ENCODE results near the gene PAX8.

PAX8 gene

DNA sequence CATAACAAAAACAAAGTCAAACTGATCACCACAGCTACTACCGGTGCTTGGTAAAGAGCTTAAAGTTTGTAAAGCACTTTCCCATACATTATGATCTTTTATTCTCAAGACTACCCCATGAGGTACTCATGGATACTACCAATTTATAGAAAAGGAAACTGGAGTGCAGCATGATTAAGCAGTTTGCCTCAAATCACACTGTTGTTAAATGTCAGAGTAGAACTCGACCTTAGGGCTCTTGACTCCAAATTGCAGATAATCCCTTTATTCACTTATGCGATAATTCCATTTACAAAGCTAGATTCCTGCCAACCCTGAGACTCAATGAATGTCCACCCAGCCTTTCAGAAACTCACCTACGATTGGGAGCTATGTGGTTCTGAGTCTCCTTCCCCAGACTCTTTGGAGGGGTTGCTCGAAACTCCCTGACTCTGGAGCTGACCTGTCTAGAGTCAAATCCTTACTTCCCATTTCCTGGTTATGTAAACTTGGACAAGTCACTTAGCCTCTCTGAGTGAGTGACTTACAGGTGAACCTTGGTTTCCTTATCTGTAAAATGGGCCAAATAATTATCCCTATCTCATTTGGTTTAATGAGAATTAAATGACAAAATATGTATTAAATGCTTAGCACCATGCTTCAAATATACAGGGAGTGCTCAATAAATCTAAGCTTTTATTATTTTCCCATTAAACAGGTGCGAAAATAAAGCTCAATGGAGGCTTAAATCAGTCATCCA is 57.6 kb downstream of the PAX8 start (continued):
- TF ChIP-seq, protein P1, sequence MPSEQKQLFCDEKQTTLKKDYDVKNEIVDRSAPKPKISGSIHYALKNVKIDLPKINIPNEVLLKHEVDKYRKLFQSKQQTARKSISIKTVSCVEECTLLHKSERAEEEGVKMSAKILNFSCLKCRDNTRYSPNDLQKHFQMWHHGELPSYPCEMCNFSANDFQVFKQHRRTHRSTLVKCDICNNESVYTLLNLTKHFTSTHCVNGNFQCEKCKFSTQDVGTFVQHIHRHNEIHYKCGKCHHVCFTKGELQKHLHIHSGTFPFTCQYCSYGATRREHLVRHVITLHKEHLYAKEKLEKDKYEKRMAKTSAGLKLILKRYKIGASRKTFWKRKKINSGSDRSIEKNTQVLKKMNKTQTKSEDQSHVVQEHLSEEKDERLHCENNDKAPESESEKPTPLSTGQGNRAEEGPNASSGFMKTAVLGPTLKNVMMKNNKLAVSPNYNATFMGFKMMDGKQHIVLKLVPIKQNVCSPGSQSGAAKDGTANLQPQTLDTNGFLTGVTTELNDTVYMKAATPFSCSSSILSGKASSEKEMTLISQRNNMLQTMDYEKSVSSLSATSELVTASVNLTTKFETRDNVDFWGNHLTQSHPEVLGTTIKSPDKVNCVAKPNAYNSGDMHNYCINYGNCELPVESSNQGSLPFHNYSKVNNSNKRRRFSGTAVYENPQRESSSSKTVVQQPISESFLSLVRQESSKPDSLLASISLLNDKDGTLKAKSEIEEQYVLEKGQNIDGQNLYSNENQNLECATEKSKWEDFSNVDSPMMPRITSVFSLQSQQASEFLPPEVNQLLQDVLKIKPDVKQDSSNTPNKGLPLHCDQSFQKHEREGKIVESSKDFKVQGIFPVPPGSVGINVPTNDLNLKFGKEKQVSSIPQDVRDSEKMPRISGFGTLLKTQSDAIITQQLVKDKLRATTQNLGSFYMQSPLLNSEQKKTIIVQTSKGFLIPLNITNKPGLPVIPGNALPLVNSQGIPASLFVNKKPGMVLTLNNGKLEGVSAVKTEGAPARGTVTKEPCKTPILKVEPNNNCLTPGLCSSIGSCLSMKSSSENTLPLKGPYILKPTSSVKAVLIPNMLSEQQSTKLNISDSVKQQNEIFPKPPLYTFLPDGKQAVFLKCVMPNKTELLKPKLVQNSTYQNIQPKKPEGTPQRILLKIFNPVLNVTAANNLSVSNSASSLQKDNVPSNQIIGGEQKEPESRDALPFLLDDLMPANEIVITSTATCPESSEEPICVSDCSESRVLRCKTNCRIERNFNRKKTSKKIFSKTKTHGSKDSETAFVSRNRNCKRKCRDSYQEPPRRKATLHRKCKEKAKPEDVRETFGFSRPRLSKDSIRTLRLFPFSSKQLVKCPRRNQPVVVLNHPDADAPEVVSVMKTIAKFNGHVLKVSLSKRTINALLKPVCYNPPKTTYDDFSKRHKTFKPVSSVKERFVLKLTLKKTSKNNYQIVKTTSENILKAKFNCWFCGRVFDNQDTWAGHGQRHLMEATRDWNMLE (tag by site-specific recombination; conservative IDR thresholded peaks at IDR 0.05; ENCODE audit: low read depth), result no peak
- TF ChIP-seq MYNN (tag by site-specific recombination; IDR thresholded peaks at IDR 0.05; ENCODE audit: borderline replicate concordance), result no peak
- no peak for TF ChIP-seq ZNF510 (tag by site-specific recombination; IDR thresholded peaks at IDR 0.05; ENCODE audit: insufficient replicate concordance)
- TF ChIP-seq, protein P2, sequence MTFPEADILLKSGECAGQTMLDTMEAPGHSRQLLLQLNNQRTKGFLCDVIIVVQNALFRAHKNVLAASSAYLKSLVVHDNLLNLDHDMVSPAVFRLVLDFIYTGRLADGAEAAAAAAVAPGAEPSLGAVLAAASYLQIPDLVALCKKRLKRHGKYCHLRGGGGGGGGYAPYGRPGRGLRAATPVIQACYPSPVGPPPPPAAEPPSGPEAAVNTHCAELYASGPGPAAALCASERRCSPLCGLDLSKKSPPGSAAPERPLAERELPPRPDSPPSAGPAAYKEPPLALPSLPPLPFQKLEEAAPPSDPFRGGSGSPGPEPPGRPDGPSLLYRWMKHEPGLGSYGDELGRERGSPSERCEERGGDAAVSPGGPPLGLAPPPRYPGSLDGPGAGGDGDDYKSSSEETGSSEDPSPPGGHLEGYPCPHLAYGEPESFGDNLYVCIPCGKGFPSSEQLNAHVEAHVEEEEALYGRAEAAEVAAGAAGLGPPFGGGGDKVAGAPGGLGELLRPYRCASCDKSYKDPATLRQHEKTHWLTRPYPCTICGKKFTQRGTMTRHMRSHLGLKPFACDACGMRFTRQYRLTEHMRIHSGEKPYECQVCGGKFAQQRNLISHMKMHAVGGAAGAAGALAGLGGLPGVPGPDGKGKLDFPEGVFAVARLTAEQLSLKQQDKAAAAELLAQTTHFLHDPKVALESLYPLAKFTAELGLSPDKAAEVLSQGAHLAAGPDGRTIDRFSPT (tag by site-specific recombination; IDR thresholded peaks at IDR 0.05), result no peak

DNA sequence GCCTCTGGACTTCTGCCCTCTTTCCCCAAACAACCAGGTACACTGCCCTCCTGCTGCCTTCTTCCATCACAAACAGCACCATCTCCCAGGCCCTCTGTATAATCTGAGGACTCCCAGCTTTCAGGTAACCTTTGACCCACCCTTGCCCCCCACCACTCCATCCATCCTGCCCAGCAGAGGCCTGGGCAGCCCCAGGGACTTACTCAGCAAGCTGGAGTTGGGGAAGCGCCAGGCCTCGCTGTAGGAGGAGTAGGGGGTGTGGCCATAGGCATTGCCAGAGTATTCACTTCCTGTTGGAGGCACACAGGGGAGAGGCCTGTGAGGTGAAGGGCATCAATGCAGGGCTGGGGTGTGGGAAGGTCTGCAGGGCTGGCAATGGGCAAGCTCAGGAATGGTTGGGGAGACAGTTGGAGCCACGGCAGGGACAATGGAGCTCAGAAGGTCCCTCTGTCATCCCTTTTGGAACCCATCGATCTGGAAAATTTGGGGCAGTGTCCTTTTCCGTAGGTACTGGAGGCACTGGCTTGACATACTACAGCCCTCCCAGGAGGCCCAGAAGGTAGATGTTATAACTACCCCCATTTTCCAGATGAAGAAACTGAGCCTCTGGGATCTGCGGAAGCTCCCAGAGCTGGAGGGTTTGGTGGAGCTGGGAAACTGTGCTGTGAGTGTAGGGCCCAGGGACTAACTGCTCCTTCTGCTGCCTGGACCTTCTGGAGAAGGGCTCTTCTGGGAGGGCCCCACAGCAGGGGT is 58.7 kb downstream of the PAX8 start:
- ChIA-PET POLR2A (no interaction called here), CTCF (interaction anchor here (0.6 to 3.0 kb wide), 4 partner anchors 66 to 170 kb away, joined by 3 to 11 read pairs (median 4); no protein-coding TSS in a partner anchor)
- TF ChIP-seq EGR2 (tag by site-specific recombination; IDR thresholded peaks at IDR 0.05; ENCODE audit: low read depth) (no peak), OVOL3 (tag by site-specific recombination; IDR thresholded peaks at IDR 0.05) (no peak), ZNF837 (tag by site-specific recombination; IDR thresholded peaks at IDR 0.05) (no peak), ZNF184 (tag by site-specific recombination; IDR thresholded peaks at IDR 0.05) (no peak), ZNF155 (tag by site-specific recombination; IDR thresholded peaks at IDR 0.05) (no peak), ZNF677 (tag by site-specific recombination; IDR thresholded peaks at IDR 0.05) (no peak), FEZF1 (tag by site-specific recombination; IDR thresholded peaks at IDR 0.05) (no peak), ZNF791 (tag by site-specific recombination; IDR thresholded peaks at IDR 0.05) (no peak), ZNF776 (tag by site-specific recombination; IDR thresholded peaks at IDR 0.05; ENCODE audit: borderline replicate concordance) (no peak), ZNF221 (tag by site-specific recombination; IDR thresholded peaks at IDR 0.05; ENCODE audit: borderline replicate concordance) (no peak), RBAK (tag by site-specific recombination; IDR thresholded peaks at IDR 0.05) (no peak), ZNF792 (tag by site-specific recombination; IDR thresholded peaks at IDR 0.05) (no peak), ZNF311 (tag by site-specific recombination; IDR thresholded peaks at IDR 0.05; ENCODE audit: borderline replicate concordance) (no peak), ZNF423 (tag by site-specific recombination; IDR thresholded peaks at IDR 0.05) (no peak), ZBTB1 (tag by site-specific recombination; IDR thresholded peaks at IDR 0.05) (no peak), ZNF174 (tag by site-specific recombination; IDR thresholded peaks at IDR 0.05) (no peak), ZNF664 (tag by site-specific recombination; IDR thresholded peaks at IDR 0.05) (no peak), ZNF561 (tag by site-specific recombination; IDR thresholded peaks at IDR 0.05; ENCODE audit: borderline replicate concordance) (no peak)
- TF ChIP-seq, protein P2 (tag by site-specific recombination; IDR thresholded peaks at IDR 0.05), result no peak
- TF ChIP-seq, protein P3, sequence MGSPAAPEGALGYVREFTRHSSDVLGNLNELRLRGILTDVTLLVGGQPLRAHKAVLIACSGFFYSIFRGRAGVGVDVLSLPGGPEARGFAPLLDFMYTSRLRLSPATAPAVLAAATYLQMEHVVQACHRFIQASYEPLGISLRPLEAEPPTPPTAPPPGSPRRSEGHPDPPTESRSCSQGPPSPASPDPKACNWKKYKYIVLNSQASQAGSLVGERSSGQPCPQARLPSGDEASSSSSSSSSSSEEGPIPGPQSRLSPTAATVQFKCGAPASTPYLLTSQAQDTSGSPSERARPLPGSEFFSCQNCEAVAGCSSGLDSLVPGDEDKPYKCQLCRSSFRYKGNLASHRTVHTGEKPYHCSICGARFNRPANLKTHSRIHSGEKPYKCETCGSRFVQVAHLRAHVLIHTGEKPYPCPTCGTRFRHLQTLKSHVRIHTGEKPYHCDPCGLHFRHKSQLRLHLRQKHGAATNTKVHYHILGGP (tag by site-specific recombination; IDR thresholded peaks at IDR 0.05), result no peak
- Histone ChIP-seq H3K9me3 (ENCODE audit: control insufficient read depth, insufficient read depth, low read depth, low read length) (no peaks in the 10 kb centered on the region), H3K4me3 (ENCODE audit: low read depth, low read length) (no peak overlapping the region), H3K4me1 (ENCODE audit: control insufficient read depth, insufficient read depth, low read length) (no peaks in the 10 kb centered on the region), H3K27ac (ENCODE audit: extremely low read depth, low read depth, low read length) (no peak overlapping the region), H3K36me3 (ENCODE audit: control insufficient read depth in 2 of 2, insufficient read depth in 1 of 2, low read length in 2 of 2) (no peaks in the 10 kb centered on the region)
